ENCODE data around the gene ASXL2. TPM values are rescaled to one million over a fixed set of nuclear protein-coding genes. Genes with fewer than 3 reads are reported as not detected.

Gene ASXL2
- total RNA-seq, 1 experiment from 2014 or later = 35.7 TPM

- H3K36me3 Mint-ChIP-seq (ENCODE audit: insufficient read depth, unreplicated experiment) = peaks cover 68% of the 10 kb centered on the region
- no peaks in the 10 kb centered on the region for H3K9me3 Mint-ChIP-seq (ENCODE audit: unreplicated experiment)
- H3K27me3 Mint-ChIP-seq (ENCODE audit: insufficient read depth, unreplicated experiment) = no peaks in the 10 kb centered on the region
- no peaks in the 10 kb centered on the region for H3K9me3 ChIP-seq
- ChIA-PET CTCF (interaction anchor here (0.6 kb wide), 1 partner anchor 22 kb away, joined by 3 read pairs; no protein-coding TSS in a partner anchor), POLR2A (no interaction called here)
- DNase-seq = no peak
- no TSS peak for BruUV-seq (replicated peaks)
- H3K4me1 Mint-ChIP-seq (ENCODE audit: low read depth, unreplicated experiment) = peaks cover 10% of the 10 kb centered on the region
- no peak overlapping the region for H3K4me3 ChIP-seq (ENCODE audit: low read depth, low read length)
- no peaks in the 10 kb centered on the region for H3K27me3 ChIP-seq (replicated peaks; ENCODE audit: control insufficient read depth, insufficient read depth, low read length)
- intact Hi-C loops (cut with micrococcal nuclease; ENCODE audit: unreplicated experiment) = no loop called here
- no peak for TF ChIP-seq CTCF (IDR thresholded peaks at IDR 0.05; ENCODE audit: insufficient read depth in 1 of 2, low read depth in 1 of 2, low read length in 1 of 2, severe bottlenecking in 1 of 2, unreplicated experiment in 1 of 2)
- H3K27ac Mint-ChIP-seq (ENCODE audit: unreplicated experiment) = no peak overlapping the region
- 0 out of 2 replicates have a peak, but pooled peaks cover 2% of the 10 kb centered on the region for H3K36me3 ChIP-seq (ENCODE audit: control insufficient read depth, insufficient read depth, low read length)
- H3K4me3 Mint-ChIP-seq (ENCODE audit: unreplicated experiment) = no peak overlapping the region
- H3K4me1 ChIP-seq = no peaks in the 10 kb centered on the region
Observed at GRCh38 chr2:25799301-25799700, 79.0 kb downstream of the ASXL2 start.

GRCh38 chr2:25797620-25798488 lies 80.4 kb downstream of the ASXL2 start:
- POLR2A ChIA-PET = interaction anchor here (0.7 kb wide), 1 partner anchor 192 kb away, joined by 3 read pairs; no protein-coding TSS in a partner anchor

More at GRCh38 chr2:25797620-25798488, 80.4 kb downstream of the ASXL2 start:
- Mint-ChIP-seq H3K4me3 (ENCODE audit: unreplicated experiment) (no peak overlapping the region), H3K27ac (ENCODE audit: unreplicated experiment) (no peak overlapping the region), H3K9me3 (ENCODE audit: unreplicated experiment) (no peaks in the 10 kb centered on the region), H3K27me3 (ENCODE audit: insufficient read depth, unreplicated experiment) (no peaks in the 10 kb centered on the region), H3K36me3 (ENCODE audit: insufficient read depth, unreplicated experiment) (peaks cover 53% of the 10 kb centered on the region), H3K4me1 (ENCODE audit: low read depth, unreplicated experiment) (peaks cover 10% of the 10 kb centered on the region)
- no peaks in the 10 kb centered on the region for H3K36me3 ChIP-seq (ENCODE audit: control insufficient read depth, insufficient read depth, low read length)
- H3K4me3 ChIP-seq (ENCODE audit: low read depth, low read length) = no peak overlapping the region
- no peak for DNase-seq
- TF ChIP-seq CTCF (IDR thresholded peaks at IDR 0.05; ENCODE audit: insufficient read depth in 1 of 2, low read depth in 1 of 2, low read length in 1 of 2, severe bottlenecking in 1 of 2, unreplicated experiment in 1 of 2) = no peak
- CTCF ChIA-PET = no interaction called here
- intact Hi-C loops (cut with micrococcal nuclease; ENCODE audit: unreplicated experiment) = no loop called here
- no TSS peak for BruUV-seq (replicated peaks)
- no peaks in the 10 kb centered on the region for H3K27me3 ChIP-seq (replicated peaks; ENCODE audit: control insufficient read depth, insufficient read depth, low read length)
- no peaks in the 10 kb centered on the region for H3K4me1 ChIP-seq
- H3K9me3 ChIP-seq = no peaks in the 10 kb centered on the region
